Ovary (tissue), 9 donors: ENCODE measurements around the gene PLXDC2. TPM values are rescaled to one million over a fixed set of nuclear protein-coding genes. Genes with fewer than 3 reads are reported as not detected.
"Not testable (repeated sequence)": the region's sequence is repeated elsewhere in the genome, so short reads cannot be mapped to it uniquely, and the experiment has no call there.

Experiments used
- DNase-seq, 5 donors: peaks; one replicate each; pipeline ENCODE4 v3.0.0-alpha.2; 2019 to 2020
- H3K27ac ChIP-seq, 2 donors: fragments of 200-600 bp; one replicate each; pipeline versions ENCODE4 v1.5.1 to v1.8.0; 2019 to 2022
- H3K27me3 ChIP-seq: fragments of 200-600 bp; one replicate; pipeline ENCODE4 v1.8.0; 2022
- H3K36me3 ChIP-seq: fragments of 200-600 bp; sonication (generic); one replicate; pipeline ENCODE4 v1.5.1; 2019
- H3K4me1 ChIP-seq: one replicate; pipeline ENCODE4 v1.8.1; 2013; ENCODE audit warnings: mild to moderate bottlenecking, moderate library complexity; ENCODE audit not compliant: insufficient read depth
- H3K4me3 ChIP-seq: fragments of 200-600 bp; sonication (generic); one replicate; pipeline ENCODE4 v1.5.1; 2017
- H3K9me3 ChIP-seq, 2 donors: fragments of 200-600 bp in 1 of 2; sonication (generic) in 1 of 2; one replicate each; pipeline versions ENCODE4 v1.5.1 to v1.8.1; 2013 to 2019; ENCODE audit warnings: mild to moderate bottlenecking in 1 of 2, moderate library complexity in 1 of 2
- EP300 ChIP-seq: sonication (generic); formaldehyde crosslinking; IDR thresholded peaks from one replicate; pipeline ENCODE4 v1.6.1; 2017; ENCODE audit warnings: antibody characterized with exemption
- POLR2A ChIP-seq: fragments of 450-650 bp; IDR thresholded peaks from one replicate; pipeline ENCODE4 v1.6.1; 2017; ENCODE audit warnings: antibody characterized with exemption, mild to moderate bottlenecking, moderate library complexity
- WGBS, 3 donors: extraction: QIAGEN DNeasy Blood & Tissue Kit in 1 of 3; methylation state at CpG; one replicate each; pipeline versions ENCODE4 v1.1.5 to v1.1.7; 2013 to 2017; 5-methylcytosine and 5-hydroxymethylcytosine counted together
- intact Hi-C, 4 donors: fragments of 100-400 bp; cut with DNase I; formaldehyde crosslinking; loops; one replicate each; pipeline versions ENCODE4 v1.11.0 to v1.15.1; 2022 to 2023
- polyA plus RNA-seq, 2 donors: library from polyadenylated mRNA; stranded (reverse); fragments of 200-250 nt in 1 of 2; fragments of 350-450 nt in 1 of 2; fragmentation: Illumina TruSeq in 1 of 2; extraction: RNeasy Lipid Tissue Mini Kit (QIAGEN cat#74804) in 1 of 2; gene quantifications; one replicate each; pipeline ENCODE4 v1.2.3, GENCODE V29; 2013 to 2014
- total RNA-seq, 7 donors: library from RNA; depleted of rRNA in 2 of 7; stranded (reverse); fragments of >200 nt in 2 of 7; fragmentation: NEBNext Ultra II Directional in 3 of 7; extraction: Animal tissue kit (Norgen Biotek cat#: 25700) in 3 of 7; gene quantifications; one replicate each; pipeline versions ENCODE4 v1.1.0 to v1.2.4, GENCODE V29; 2016 to 2023
- TF ChIP-seq, protein P1 (sequence below), 3 donors: fragments of 450-650 bp in 2 of 3; fragments of 200-600 bp in 1 of 3; IDR thresholded peaks; one replicate each; pipeline versions ENCODE4 v1.5.1 to v1.8.0; 2016 to 2022; ENCODE audit warnings: antibody characterized with exemption in 3 of 3, mild to moderate bottlenecking in 1 of 3
- donor health status: DM: no; HTN: no; CAD: no; lungs with moderate emphysema.
- donor health status: DM: no; HTN: no; CAD: no.
- donor health status: Bipolar disorder and iron deficiency.
- donor health status: DM: yes; HTN: yes; CAD: no.
- donor health status: DM: no; HTN: no; CAD: no.
- donor health status: DM: yes; HTN: yes; CAD: no.

PLXDC2 gene
- total and polyA plus RNA-seq, 9 donors: 13.6 to 76.0 (median 38.0) TPM

DNA sequence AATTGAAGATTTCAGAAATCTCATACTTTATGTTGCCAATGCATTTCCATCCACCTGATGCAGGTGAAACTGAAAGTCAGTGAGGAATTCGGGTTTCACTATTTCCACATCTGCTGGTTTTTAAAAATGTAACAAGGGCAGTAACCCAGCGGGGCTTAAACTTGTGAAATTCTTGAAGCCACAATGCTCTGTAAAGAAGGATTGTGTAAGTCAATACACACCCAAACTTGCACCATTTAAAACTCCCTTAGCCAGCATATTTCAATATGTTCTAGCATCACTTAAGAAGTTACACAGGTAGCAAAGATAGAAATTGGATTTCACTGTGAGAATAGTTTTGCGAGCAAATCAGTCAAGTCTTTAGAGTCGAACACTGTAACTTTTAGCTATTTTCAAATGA is 386.1 kb downstream of the PLXDC2 start:
- Histone ChIP-seq H3K9me3 (no peaks in the 10 kb centered on the region), H3K27me3 (no peaks in the 10 kb centered on the region), H3K36me3 (no peaks in the 10 kb centered on the region), H3K4me1 (no peaks in the 10 kb centered on the region), H3K27ac (no peak overlapping the region), H3K4me3 (no peak overlapping the region)
- intact Hi-C loops: no loop called here
- no peak for TF ChIP-seq EP300
- no peak for TF ChIP-seq POLR2A
- TF ChIP-seq, protein P1, sequence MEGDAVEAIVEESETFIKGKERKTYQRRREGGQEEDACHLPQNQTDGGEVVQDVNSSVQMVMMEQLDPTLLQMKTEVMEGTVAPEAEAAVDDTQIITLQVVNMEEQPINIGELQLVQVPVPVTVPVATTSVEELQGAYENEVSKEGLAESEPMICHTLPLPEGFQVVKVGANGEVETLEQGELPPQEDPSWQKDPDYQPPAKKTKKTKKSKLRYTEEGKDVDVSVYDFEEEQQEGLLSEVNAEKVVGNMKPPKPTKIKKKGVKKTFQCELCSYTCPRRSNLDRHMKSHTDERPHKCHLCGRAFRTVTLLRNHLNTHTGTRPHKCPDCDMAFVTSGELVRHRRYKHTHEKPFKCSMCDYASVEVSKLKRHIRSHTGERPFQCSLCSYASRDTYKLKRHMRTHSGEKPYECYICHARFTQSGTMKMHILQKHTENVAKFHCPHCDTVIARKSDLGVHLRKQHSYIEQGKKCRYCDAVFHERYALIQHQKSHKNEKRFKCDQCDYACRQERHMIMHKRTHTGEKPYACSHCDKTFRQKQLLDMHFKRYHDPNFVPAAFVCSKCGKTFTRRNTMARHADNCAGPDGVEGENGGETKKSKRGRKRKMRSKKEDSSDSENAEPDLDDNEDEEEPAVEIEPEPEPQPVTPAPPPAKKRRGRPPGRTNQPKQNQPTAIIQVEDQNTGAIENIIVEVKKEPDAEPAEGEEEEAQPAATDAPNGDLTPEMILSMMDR (IDR thresholded peaks at IDR 0.05): no peak
- DNase-seq: no peak
- 93 to 96% (median 95%) methylated on average over 4 of the region's 4 CpGs for WGBS, 3 donors

DNA sequence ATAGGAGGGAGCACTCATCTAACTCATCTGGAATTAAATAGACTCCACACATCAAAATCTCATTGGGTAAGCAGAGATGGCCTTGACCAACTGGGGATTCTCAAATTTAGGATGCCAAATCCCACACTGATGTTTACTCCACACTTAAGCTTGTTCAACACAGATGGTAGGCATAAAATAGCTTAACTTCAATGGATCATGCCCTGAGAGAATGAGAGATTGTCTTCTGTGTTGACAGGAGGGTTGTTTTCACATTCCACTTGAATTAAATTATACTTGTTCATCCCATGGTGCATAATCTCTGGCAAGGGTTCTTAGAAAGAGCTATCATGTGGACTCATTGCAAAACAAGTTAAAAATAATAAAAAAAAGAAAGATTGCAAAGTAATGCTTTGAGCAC is 391.4 kb downstream of the PLXDC2 start:
- TF ChIP-seq, protein P1 (IDR thresholded peaks at IDR 0.05): no peak
- TF ChIP-seq EP300: no peak
- TF ChIP-seq POLR2A: no peak
- Histone ChIP-seq H3K27me3 (no peaks in the 10 kb centered on the region), H3K27ac (no peak overlapping the region), H3K4me3 (no peak overlapping the region), H3K9me3 (no peaks in the 10 kb centered on the region), H3K4me1 (no peaks in the 10 kb centered on the region), H3K36me3 (no peaks in the 10 kb centered on the region)
- intact Hi-C loops: no loop called here
- DNase-seq: no peak

DNA sequence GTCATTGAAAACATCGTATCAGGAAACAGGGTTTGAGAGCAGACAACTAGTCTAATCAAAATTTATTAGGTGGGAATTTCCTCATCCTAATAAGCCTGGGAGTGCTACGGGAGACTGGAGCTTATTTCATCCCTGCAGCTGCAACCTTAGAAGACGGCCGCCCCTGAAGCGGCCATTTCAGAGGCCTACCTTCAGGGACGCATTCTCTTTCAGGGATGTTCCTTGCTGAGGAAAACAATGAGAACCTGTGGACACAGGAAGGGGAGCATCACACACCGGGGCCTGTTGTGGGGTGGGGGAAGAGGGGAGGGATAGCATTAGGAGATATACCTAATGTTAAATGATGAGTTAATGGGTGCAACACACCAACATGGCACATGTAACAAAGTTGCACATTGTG is 392.9 kb downstream of the PLXDC2 start:
- whole genome bisulfite sequencing, 3 donors: 96 to 98% (median 97%) methylated on average over 7 of the region's 7 CpGs
- H3K27ac ChIP-seq, DNase-seq, H3K27me3 ChIP-seq, H3K9me3 ChIP-seq, H3K4me3 ChIP-seq, intact Hi-C loops, H3K4me1 ChIP-seq, H3K36me3 ChIP-seq: not testable (repeated sequence)

DNA sequence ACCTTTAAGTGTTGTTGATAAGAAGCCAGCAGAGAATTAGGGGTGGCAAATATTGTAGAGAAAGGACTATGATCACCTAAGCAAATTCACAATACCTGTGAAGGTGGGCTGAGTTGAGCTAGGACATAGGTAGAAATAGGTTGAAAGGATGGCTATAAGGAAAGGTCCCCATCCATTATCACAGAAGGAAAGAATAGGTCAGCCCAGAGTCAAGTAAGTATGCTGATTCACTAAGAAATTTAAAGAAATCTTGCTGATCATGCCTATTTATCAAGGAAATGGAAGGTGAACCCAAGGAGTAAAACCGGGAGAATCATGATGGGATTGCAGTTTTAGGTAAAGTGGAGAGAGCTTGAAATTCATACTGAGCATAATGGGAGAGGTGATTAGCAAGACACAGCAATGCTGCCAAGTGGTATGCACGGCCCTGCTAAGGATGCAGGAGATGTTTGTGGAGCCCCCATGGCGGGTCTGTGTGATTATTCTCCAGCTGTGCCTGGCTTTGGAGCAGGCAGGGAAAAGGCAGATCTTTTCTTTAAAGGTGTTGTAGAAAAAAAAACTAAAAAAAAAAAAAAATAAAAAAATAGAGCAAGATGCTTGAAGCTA is 399.4 kb downstream of the PLXDC2 start:
- intact Hi-C loops: no loop called here
- no peak for DNase-seq
- no peaks in the 10 kb centered on the region for H3K36me3 ChIP-seq
- H3K9me3 ChIP-seq: no peaks in the 10 kb centered on the region
- TF ChIP-seq, protein P1 (IDR thresholded peaks at IDR 0.05): no peak
- TF ChIP-seq EP300 (no peak), POLR2A (no peak)
- no peak overlapping the region for H3K4me3 ChIP-seq
- 71 to 79% (median 78%) methylated on average over 3 of the region's 3 CpGs for WGBS, 3 donors
- no peaks in the 10 kb centered on the region for H3K27me3 ChIP-seq
- H3K27ac ChIP-seq: no peak overlapping the region
- no peaks in the 10 kb centered on the region for H3K4me1 ChIP-seq

DNA sequence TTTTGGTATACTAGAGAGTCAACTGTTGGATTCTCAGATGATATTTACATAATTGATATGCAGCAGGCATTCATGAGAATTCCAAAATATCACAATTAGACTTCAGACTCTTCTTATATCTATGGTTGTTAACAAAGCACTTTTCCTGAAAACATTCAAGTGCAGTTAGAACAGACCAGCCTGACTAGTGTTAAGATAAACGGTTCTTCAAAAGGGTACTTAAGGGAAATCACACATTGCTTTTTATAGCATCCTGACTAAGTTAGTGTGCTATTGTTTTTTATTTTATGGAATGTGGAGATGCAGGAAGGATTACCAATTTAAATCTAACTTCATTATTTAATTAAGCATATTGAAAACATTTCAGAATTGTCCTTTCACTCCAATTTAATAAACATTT is 405.1 kb downstream of the PLXDC2 start:
- DNase-seq: no peak
- Histone ChIP-seq H3K36me3 (no peaks in the 10 kb centered on the region), H3K27me3 (no peaks in the 10 kb centered on the region), H3K9me3 (no peaks in the 10 kb centered on the region), H3K4me1 (no peaks in the 10 kb centered on the region), H3K4me3 (no peak overlapping the region), H3K27ac (no peak overlapping the region)
- 7 to 13% (median 12%) methylated on average over 1 of the region's 1 CpG for WGBS, 3 donors
- TF ChIP-seq EP300: no peak
- intact Hi-C loops: no loop called here
